SK-N-SH treated with all-trans-retinoic acid at 6 μM for 48 hours (cell line): ENCODE data around the gene PGAM4.

Experiments used
- BACH2 ChIP-seq: fragments of 250-450 bp; sonication (Bioruptor Pico); IDR thresholded peaks from 2 replicates; pipeline ENCODE4 v1.9.0; 2021; ENCODE audit warnings: mild to moderate bottlenecking, borderline replicate concordance
- CREB5 ChIP-seq: fragments of 250-450 bp; sonication (Bioruptor Pico); IDR thresholded peaks from 2 replicates; pipeline ENCODE4 v1.5.1; 2020; ENCODE audit warnings: low read depth, mild to moderate bottlenecking, moderate library complexity
- CSDC2 ChIP-seq: fragments of 250-450 bp; sonication (Bioruptor Pico); IDR thresholded peaks from 2 replicates; pipeline ENCODE4 v1.5.0; 2020; ENCODE audit warnings: mild to moderate bottlenecking, moderate library complexity
- GLIS3 ChIP-seq: fragments of 250-450 bp; sonication (Bioruptor Pico); IDR thresholded peaks from 2 replicates; pipeline ENCODE4 v1.5.0; 2020; ENCODE audit warnings: mild to moderate bottlenecking, moderate library complexity
- PATZ1 ChIP-seq: fragments of 250-450 bp; sonication (Bioruptor Pico); IDR thresholded peaks from 2 replicates; pipeline ENCODE4 v1.8.0; 2020; ENCODE audit warnings: mild to moderate bottlenecking, moderate library complexity, borderline replicate concordance
- POU6F1 ChIP-seq: fragments of 250-450 bp; sonication (Bioruptor Pico); IDR thresholded peaks from 2 replicates; pipeline ENCODE4 v1.8.0; 2021; ENCODE audit warnings: low read depth, mild to moderate bottlenecking, moderate library complexity, borderline replicate concordance
- SNAI2 ChIP-seq: fragments of 250-450 bp; sonication (Bioruptor Pico); IDR thresholded peaks from 2 replicates; pipeline ENCODE4 v1.5.0; 2020; ENCODE audit warnings: mild to moderate bottlenecking, moderate library complexity
- TCF4 ChIP-seq: fragments of 250-450 bp; sonication (Bioruptor Pico); IDR thresholded peaks from 2 replicates; pipeline ENCODE4 v1.8.0; 2021; ENCODE audit warnings: mild to moderate bottlenecking, moderate library complexity, borderline replicate concordance
- ZFP3 ChIP-seq: fragments of 250-450 bp; sonication (Bioruptor Pico); IDR thresholded peaks from 2 replicates; pipeline ENCODE4 v1.5.0; 2020; ENCODE audit warnings: mild to moderate bottlenecking, moderate library complexity
- ZNF70 ChIP-seq: fragments of 450-650 bp; formaldehyde crosslinking; IDR thresholded peaks from 2 replicates; pipeline ENCODE4 v1.5.0; 2020; ENCODE audit warnings: mild to moderate bottlenecking, moderate library complexity
- ZNF8 ChIP-seq: fragments of 450-650 bp; formaldehyde crosslinking; IDR thresholded peaks from 2 replicates; pipeline ENCODE4 v1.5.0; 2020; ENCODE audit warnings: mild to moderate bottlenecking, moderate library complexity

- TF ChIP-seq CREB5 = no peak
- TF ChIP-seq ZNF70 (CRISPR knock-in tag) = no peak
- TF ChIP-seq SNAI2 (CRISPR knock-in tag) = no peak
- no peak for TF ChIP-seq BACH2 (CRISPR knock-in tag)
- TF ChIP-seq POU6F1 (CRISPR knock-in tag) = no peak
- no peak for TF ChIP-seq TCF4 (CRISPR knock-in tag)
- no peak for TF ChIP-seq PATZ1
- no peak for TF ChIP-seq ZNF8 (CRISPR knock-in tag)
- TF ChIP-seq GLIS3 = no peak
- no peak for TF ChIP-seq ZFP3
- no peak for TF ChIP-seq CSDC2 (CRISPR knock-in tag)
Observed at GRCh38 chrX:77935886-77936285, 33.6 kb downstream of the PGAM4 start.
